ENCODE results near the gene TSC22D2.

DNA sequence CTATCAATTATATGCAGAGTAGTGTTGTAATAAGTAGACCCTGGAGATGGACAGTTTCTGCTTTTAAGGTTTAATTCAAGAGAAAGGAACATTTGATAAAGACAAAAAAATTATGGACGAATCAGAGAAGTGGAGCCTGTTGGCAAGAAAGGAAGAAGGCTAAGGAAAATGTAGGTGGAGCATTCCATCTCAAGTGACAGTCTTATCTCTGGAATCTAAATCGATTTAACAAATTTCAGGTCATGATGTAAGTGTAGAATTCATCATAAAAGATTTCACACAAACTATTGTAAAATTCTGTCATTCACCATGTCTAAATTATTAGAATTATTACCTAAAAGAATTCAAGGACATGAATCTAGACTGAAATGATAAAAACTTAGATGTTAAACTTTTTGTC is 36.3 kb downstream of the TSC22D2 start:
- TF ChIP-seq POLR2A (IDR thresholded peaks at IDR 0.05), result no peak
- TF ChIP-seq, protein P1, sequence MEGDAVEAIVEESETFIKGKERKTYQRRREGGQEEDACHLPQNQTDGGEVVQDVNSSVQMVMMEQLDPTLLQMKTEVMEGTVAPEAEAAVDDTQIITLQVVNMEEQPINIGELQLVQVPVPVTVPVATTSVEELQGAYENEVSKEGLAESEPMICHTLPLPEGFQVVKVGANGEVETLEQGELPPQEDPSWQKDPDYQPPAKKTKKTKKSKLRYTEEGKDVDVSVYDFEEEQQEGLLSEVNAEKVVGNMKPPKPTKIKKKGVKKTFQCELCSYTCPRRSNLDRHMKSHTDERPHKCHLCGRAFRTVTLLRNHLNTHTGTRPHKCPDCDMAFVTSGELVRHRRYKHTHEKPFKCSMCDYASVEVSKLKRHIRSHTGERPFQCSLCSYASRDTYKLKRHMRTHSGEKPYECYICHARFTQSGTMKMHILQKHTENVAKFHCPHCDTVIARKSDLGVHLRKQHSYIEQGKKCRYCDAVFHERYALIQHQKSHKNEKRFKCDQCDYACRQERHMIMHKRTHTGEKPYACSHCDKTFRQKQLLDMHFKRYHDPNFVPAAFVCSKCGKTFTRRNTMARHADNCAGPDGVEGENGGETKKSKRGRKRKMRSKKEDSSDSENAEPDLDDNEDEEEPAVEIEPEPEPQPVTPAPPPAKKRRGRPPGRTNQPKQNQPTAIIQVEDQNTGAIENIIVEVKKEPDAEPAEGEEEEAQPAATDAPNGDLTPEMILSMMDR (IDR thresholded peaks at IDR 0.05), result no peak
